HepG2 (cell line): ENCODE measurements around the gene RRP36. TPM values are rescaled to one million over a fixed set of nuclear protein-coding genes. Genes with fewer than 3 reads are reported as not detected.

Experiments used
- ADNP ChIP-seq: sonication (generic); formaldehyde crosslinking; IDR thresholded peaks from 2 replicates; pipeline ENCODE4 v1.4.0; 2020; ENCODE audit warnings: missing genetic modification reagents
- ATF5 ChIP-seq: sonication (generic); formaldehyde crosslinking; IDR thresholded peaks from 2 replicates; pipeline ENCODE4 v1.4.0; 2020; ENCODE audit warnings: mild to moderate bottlenecking, low read depth, missing genetic modification reagents
- CENPX ChIP-seq: sonication (generic); formaldehyde crosslinking; IDR thresholded peaks from 2 replicates; pipeline ENCODE4 v1.9.0; 2021; ENCODE audit warnings: mild to moderate bottlenecking, missing genetic modification reagents, moderate library complexity
- CREB1 ChIP-seq, 2 experiments: fragments of 450-650 bp in 1 of 2; IDR thresholded peaks; 2 replicates each; pipeline ENCODE4 v1.6.1; 2016 to 2017; ENCODE audit warnings: control low read depth in 1 of 2, mild to moderate bottlenecking in 1 of 2, missing compliant biosample characterization in 1 of 2, missing genetic modification characterization in 1 of 2
- DPF2 ChIP-seq: sonication (generic); formaldehyde crosslinking; IDR thresholded peaks from 2 replicates; pipeline ENCODE4 v1.4.0; 2020; ENCODE audit warnings: mild to moderate bottlenecking, low read depth, missing genetic modification reagents, borderline replicate concordance
- E2F5 ChIP-seq: sonication (generic); formaldehyde crosslinking; conservative IDR thresholded peaks from 2 replicates; pipeline ENCODE4 v1.4.0; 2020; ENCODE audit warnings: missing genetic modification reagents
- ELF3 ChIP-seq: IDR thresholded peaks from 2 replicates; pipeline ENCODE4 v1.6.1; 2016; ENCODE audit warnings: missing genetic modification reagents, missing compliant biosample characterization
- FIP1L1 ChIP-seq: fragments of 200-400 bp; formaldehyde crosslinking; IDR thresholded peaks from 2 replicates; pipeline ENCODE4 v1.6.1; 2018; ENCODE audit warnings: low read depth, mild to moderate bottlenecking, low read length, moderate library complexity, borderline replicate concordance; ENCODE audit not compliant: insufficient read depth
- FOXA3 ChIP-seq: IDR thresholded peaks from 2 replicates; pipeline ENCODE4 v1.6.1; 2016; ENCODE audit warnings: missing genetic modification reagents, missing compliant biosample characterization
- FOXJ3 ChIP-seq: sonication (generic); formaldehyde crosslinking; IDR thresholded peaks from 2 replicates; pipeline ENCODE4 v1.4.0; 2020; ENCODE audit warnings: missing genetic modification reagents, mild to moderate bottlenecking, borderline replicate concordance
- HOXD1 ChIP-seq: sonication (generic); formaldehyde crosslinking; IDR thresholded peaks from 2 replicates; pipeline ENCODE4 v1.5.0; 2020; ENCODE audit warnings: missing genetic modification reagents
- IKZF5 ChIP-seq: IDR thresholded peaks from 2 replicates; pipeline ENCODE4 v1.6.1; 2018; ENCODE audit warnings: missing genetic modification reagents, mild to moderate bottlenecking, missing compliant biosample characterization
- JUNB ChIP-seq: sonication (generic); formaldehyde crosslinking; IDR thresholded peaks from 2 replicates; pipeline ENCODE4 v1.8.0; 2022; ENCODE audit warnings: missing genetic modification reagents, mild to moderate bottlenecking, borderline replicate concordance
- KLF11 ChIP-seq: IDR thresholded peaks from 2 replicates; pipeline ENCODE4 v1.6.1; 2016; ENCODE audit warnings: missing compliant biosample characterization
- KLF9 ChIP-seq: IDR thresholded peaks from 2 replicates; pipeline ENCODE4 v1.6.1; 2016; ENCODE audit warnings: low read depth
- NFE2 ChIP-seq: sonication (generic); formaldehyde crosslinking; IDR thresholded peaks from 2 replicates; pipeline ENCODE4 v1.4.0; 2020; ENCODE audit warnings: missing genetic modification reagents
- PAWR ChIP-seq: sonication (generic); formaldehyde crosslinking; IDR thresholded peaks from 2 replicates; pipeline ENCODE4 v1.4.0; 2020; ENCODE audit warnings: missing genetic modification reagents, mild to moderate bottlenecking, borderline replicate concordance
- PHF21A ChIP-seq: sonication (generic); formaldehyde crosslinking; IDR thresholded peaks from 2 replicates; pipeline ENCODE4 v1.5.0; 2020; ENCODE audit warnings: mild to moderate bottlenecking, missing genetic modification reagents
- POLR2AphosphoS2 ChIP-seq: IDR thresholded peaks from 2 replicates; pipeline ENCODE4 v1.6.1; 2011; ENCODE audit warnings: low read depth, low read length, improper control_type of control experiment
- PRPF4 ChIP-seq: fragments of 200-400 bp; formaldehyde crosslinking; IDR thresholded peaks from 2 replicates; pipeline ENCODE4 v1.6.1; 2016; ENCODE audit warnings: low read length, low read depth; ENCODE audit not compliant: poor library complexity, severe bottlenecking
- SOX13 ChIP-seq, 3 experiments: fragments of 450-650 bp in 1 of 3; sonication (generic) in 1 of 3; formaldehyde crosslinking in 1 of 3; IDR thresholded peaks in 2 of 3; conservative IDR thresholded peaks in 1 of 3; 2 replicates each; pipeline versions ENCODE4 v1.5.0 to v1.6.1; 2016 to 2020; ENCODE audit warnings: antibody characterized with exemption in 1 of 3, mild to moderate bottlenecking in 1 of 3, missing compliant biosample characterization in 1 of 3, missing genetic modification reagents in 1 of 3, moderate library complexity in 1 of 3
- ZFP41 ChIP-seq: sonication (generic); formaldehyde crosslinking; IDR thresholded peaks from 2 replicates; pipeline ENCODE4 v1.4.0; 2020; ENCODE audit warnings: mild to moderate bottlenecking, missing genetic modification reagents, borderline replicate concordance
- ZNF101 ChIP-seq: sonication (generic); formaldehyde crosslinking; IDR thresholded peaks from 2 replicates; pipeline ENCODE4 v1.4.0; 2020; ENCODE audit warnings: mild to moderate bottlenecking, low read depth, missing genetic modification reagents, borderline replicate concordance
- ZNF34 ChIP-seq: sonication (generic); formaldehyde crosslinking; IDR thresholded peaks from 2 replicates; pipeline ENCODE4 v1.4.0; 2020; ENCODE audit warnings: mild to moderate bottlenecking, missing genetic modification reagents, borderline replicate concordance
- ZNF543 ChIP-seq: sonication (generic); formaldehyde crosslinking; IDR thresholded peaks from 2 replicates; pipeline ENCODE4 v1.4.0; 2020; ENCODE audit warnings: mild to moderate bottlenecking, missing genetic modification reagents
- ZNF597 ChIP-seq: sonication (generic); formaldehyde crosslinking; IDR thresholded peaks from 2 replicates; pipeline ENCODE4 v1.5.0; 2020; ENCODE audit warnings: missing genetic modification reagents
- ZNF605 ChIP-seq: sonication (generic); formaldehyde crosslinking; IDR thresholded peaks from 2 replicates; pipeline ENCODE4 v1.8.0; 2022; ENCODE audit warnings: mild to moderate bottlenecking, missing genetic modification reagents
- polyA plus RNA-seq, 8 experiments: library from polyadenylated mRNA; depleted of rRNA in 3 of 8; stranded (reverse) in 7 of 8; unstranded in 1 of 8; fragments of >200 nt; fragmentation: Illumina TruSeq in 4 of 8; extraction: Trizol in 4 of 8; gene quantifications; 2 replicates each; pipeline versions ENCODE4 v1.2.1 to v1.2.3, GENCODE V29; 2011 to 2016; ENCODE audit warnings: low read depth in 4 of 8, missing spikeins in 1 of 8, mixed read lengths in 1 of 8; ENCODE audit not compliant: insufficient read depth in 1 of 8
- total RNA-seq, 5 experiments: library from RNA; depleted of rRNA; stranded (reverse); fragments of >200 nt; fragmentation: Illumina TruSeq; extraction: Trizol; gene quantifications; 2 replicates each; pipeline ENCODE4 v1.2.3, GENCODE V29; 2016; ENCODE audit warnings: low read depth in 1 of 5

Gene RRP36
- total and polyA plus RNA-seq, 2 of the 13 experiments (the other 11 are each of a cell fraction or from before 2014, with no cell fraction given) = 29.5 to 144 TPM

GRCh38 chr6:43013843-43014433, 7.5 kb upstream of the RRP36 start, which contains the start of the genes KLHDC3 and MEA1 (continued):
- no peak for TF ChIP-seq CENPX (CRISPR knock-in tag)
- TF ChIP-seq PHF21A = peak; percentile 54; the same call in 1 of the 2 replicates
- TF ChIP-seq ZNF543 (CRISPR knock-in tag) = 0 out of 2 replicates have a peak, but pooled peaks have one; percentile 45
- TF ChIP-seq ZNF101 (CRISPR knock-in tag) = no peak
- 0 out of 2 replicates have a peak, but pooled peaks have one; percentile 48 for TF ChIP-seq FIP1L1
- peak; percentile 25; the same call in 1 of the 2 replicates for TF ChIP-seq E2F5
- no peak for TF ChIP-seq ZNF597 (CRISPR knock-in tag)
- 0 out of 2 replicates have a peak, but pooled peaks have one; percentile 34 for TF ChIP-seq KLF9
- no peak for TF ChIP-seq ZNF34 (CRISPR knock-in tag)
- TF ChIP-seq FOXA3 (CRISPR knock-in tag) = peak; percentile 50
- peak; percentile 42; the same call in 1 of the 2 replicates for TF ChIP-seq FOXJ3 (CRISPR knock-in tag)
- TF ChIP-seq HOXD1 (CRISPR knock-in tag) = no peak
- no peak for TF ChIP-seq ATF5
- TF ChIP-seq ADNP = no peak
- TF ChIP-seq JUNB = no peak
- TF ChIP-seq ZFP41 = no peak
- TF ChIP-seq DPF2 (CRISPR knock-in tag) = no peak
- no peak for TF ChIP-seq SOX13 (IDR thresholded peaks at IDR 0.05)
- peak in 1 of 2 experiments; percentile 33; a peak in 1 of 4 replicates for TF ChIP-seq SOX13 (CRISPR knock-in tag; conservative IDR thresholded peaks at IDR 0.05 in 1 of 2, IDR thresholded peaks at IDR 0.05 in 1 of 2)
- no peak for TF ChIP-seq PAWR (CRISPR knock-in tag)
- TF ChIP-seq CREB1 (IDR thresholded peaks at IDR 0.05) = peak; percentile 89
- TF ChIP-seq CREB1 (CRISPR knock-in tag; IDR thresholded peaks at IDR 0.05) = peak; percentile 95
- peak; percentile 86 for TF ChIP-seq KLF11 (CRISPR knock-in tag)
- no peak for TF ChIP-seq ZNF605 (CRISPR knock-in tag)
- TF ChIP-seq IKZF5 (CRISPR knock-in tag) = peak; percentile 14; the same call in 1 of the 2 replicates
- no peak for TF ChIP-seq NFE2
- TF ChIP-seq POLR2AphosphoS2 = no peak
- no peak for TF ChIP-seq PRPF4
- TF ChIP-seq ELF3 (CRISPR knock-in tag) = peak; percentile 59; the same call in 1 of the 2 replicates
